DOHH2 (cell line): ENCODE measurements around the gene FSTL4.

ENCODE experiments used
- EZH2phosphoT487 ChIP-seq: fragments of 200-600 bp; sonication (generic); IDR thresholded peaks from 2 replicates; pipeline ENCODE4 v1.6.1; 2017; ENCODE audit warnings: borderline replicate concordance, mild to moderate bottlenecking, antibody characterized with exemption, low read length, moderate library complexity, mixed read lengths
- TF ChIP-seq, protein P1 (sequence below): fragments of 200-600 bp; sonication (generic); IDR thresholded peaks from one replicate; pipeline ENCODE4 v1.5.1; 2014; ENCODE audit warnings: antibody characterized with exemption, mild to moderate bottlenecking, low read depth, low read length; ENCODE audit not compliant: poor library complexity, severe bottlenecking

DNA sequence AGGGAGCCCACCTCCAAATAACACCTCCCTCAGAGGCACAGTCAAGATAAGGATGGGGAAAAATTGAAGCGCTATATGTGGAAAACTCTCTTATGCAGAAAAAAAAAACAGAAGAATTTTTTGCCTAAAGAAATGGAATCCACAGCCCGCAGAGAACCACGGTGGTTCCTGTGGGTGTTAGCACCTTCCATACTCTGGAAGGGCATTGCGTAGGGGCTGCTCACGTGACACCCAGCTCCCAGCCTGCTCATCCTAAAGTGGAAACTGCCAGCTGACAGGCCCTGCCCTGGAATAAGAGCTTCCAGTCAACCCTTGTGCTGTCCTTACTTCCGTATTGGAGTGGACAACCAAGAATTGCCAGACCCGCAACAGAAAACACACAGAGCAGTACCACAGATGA is 142.5 kb downstream of the FSTL4 start:
- TF ChIP-seq, protein P1, sequence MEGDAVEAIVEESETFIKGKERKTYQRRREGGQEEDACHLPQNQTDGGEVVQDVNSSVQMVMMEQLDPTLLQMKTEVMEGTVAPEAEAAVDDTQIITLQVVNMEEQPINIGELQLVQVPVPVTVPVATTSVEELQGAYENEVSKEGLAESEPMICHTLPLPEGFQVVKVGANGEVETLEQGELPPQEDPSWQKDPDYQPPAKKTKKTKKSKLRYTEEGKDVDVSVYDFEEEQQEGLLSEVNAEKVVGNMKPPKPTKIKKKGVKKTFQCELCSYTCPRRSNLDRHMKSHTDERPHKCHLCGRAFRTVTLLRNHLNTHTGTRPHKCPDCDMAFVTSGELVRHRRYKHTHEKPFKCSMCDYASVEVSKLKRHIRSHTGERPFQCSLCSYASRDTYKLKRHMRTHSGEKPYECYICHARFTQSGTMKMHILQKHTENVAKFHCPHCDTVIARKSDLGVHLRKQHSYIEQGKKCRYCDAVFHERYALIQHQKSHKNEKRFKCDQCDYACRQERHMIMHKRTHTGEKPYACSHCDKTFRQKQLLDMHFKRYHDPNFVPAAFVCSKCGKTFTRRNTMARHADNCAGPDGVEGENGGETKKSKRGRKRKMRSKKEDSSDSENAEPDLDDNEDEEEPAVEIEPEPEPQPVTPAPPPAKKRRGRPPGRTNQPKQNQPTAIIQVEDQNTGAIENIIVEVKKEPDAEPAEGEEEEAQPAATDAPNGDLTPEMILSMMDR, result no peak
- no peak for TF ChIP-seq EZH2phosphoT487
